HEK293T (cell line): Measurements from ENCODE around the gene CDH4.
"Not testable (repeated sequence)": the region's sequence is repeated elsewhere in the genome, so short reads cannot be mapped to it uniquely, and the experiment has no call there.

Experiments used
- BHLHE40 ChIP-seq: fragments of 450-650 bp; IDR thresholded peaks from 2 replicates; pipeline ENCODE4 v1.6.1; 2016; ENCODE audit warnings: mild to moderate bottlenecking, moderate library complexity, borderline replicate concordance
- ELF4 ChIP-seq: fragments of 450-650 bp; IDR thresholded peaks from 2 replicates; pipeline ENCODE4 v1.6.1; 2017; ENCODE audit warnings: antibody characterized with exemption
- L3MBTL2 ChIP-seq: fragments of 450-650 bp; conservative IDR thresholded peaks from 2 replicates; pipeline ENCODE4 v1.6.1; 2016; ENCODE audit warnings: mild to moderate bottlenecking
- LEF1 ChIP-seq: fragments of 450-650 bp; IDR thresholded peaks from 2 replicates; pipeline ENCODE4 v1.6.1; 2017; ENCODE audit warnings: mild to moderate bottlenecking, borderline replicate concordance
- SP1 ChIP-seq: fragments of 450-650 bp; IDR thresholded peaks from 2 replicates; pipeline ENCODE4 v1.6.1; 2017

GRCh38 chr20:61425541-61425991 lies 173.5 kb downstream of the CDH4 start:
- not testable (repeated sequence) for TF ChIP-seq BHLHE40, LEF1, ELF4, L3MBTL2, SP1
